Chondrocyte (in vitro differentiated cells): ENCODE measurements around the gene SUPV3L1. TPM values are rescaled to one million over a fixed set of nuclear protein-coding genes. Genes with fewer than 3 reads are reported as not detected.

ENCODE experiments used
- DNase-seq: peaks from one replicate; pipeline ENCODE4 v3.0.0; 2021; ENCODE audit warnings: mixed read lengths, low spot score
- H3K27ac Mint-ChIP-seq: one replicate; pipeline ENCODE4 v1.8.0; 2021; ENCODE audit warnings: mild to moderate bottlenecking, moderate library complexity, mixed read lengths; ENCODE audit not compliant: unreplicated experiment
- H3K27me3 Mint-ChIP-seq: 2 replicates; pipeline ENCODE4 v1.8.0; 2021; ENCODE audit warnings: low read depth, mixed read lengths
- H3K36me3 Mint-ChIP-seq: 2 replicates; pipeline ENCODE4 v1.8.0; 2021; ENCODE audit warnings: low read depth, mixed read lengths
- H3K4me1 Mint-ChIP-seq: 2 replicates; pipeline ENCODE4 v1.8.0; 2021; ENCODE audit warnings: low read depth, mild to moderate bottlenecking, mixed read lengths
- H3K4me3 Mint-ChIP-seq: one replicate; pipeline ENCODE4 v1.8.0; 2021; ENCODE audit warnings: mild to moderate bottlenecking, moderate library complexity, mixed read lengths; ENCODE audit not compliant: unreplicated experiment
- H3K9me3 Mint-ChIP-seq: 2 replicates; pipeline ENCODE4 v1.8.0; 2021; ENCODE audit warnings: low read depth, mixed read lengths
- CTCF ChIP-seq: fragments of 200-600 bp; sonication (generic); IDR thresholded peaks from 2 replicates; pipeline ENCODE4 v1.5.0; 2021; ENCODE audit warnings: antibody characterized with exemption, mild to moderate bottlenecking, moderate library complexity
- total RNA-seq: library from RNA; stranded (reverse); gene quantifications from 3 replicates; pipeline ENCODE4 v1.2.1, GENCODE V29; 2021

SUPV3L1 gene
- total RNA-seq, 1 donor from 2014 or later = 24.1 TPM

GRCh38 chr10:69217119-69217754, 37.2 kb downstream of the SUPV3L1 start:
- no peak for DNase-seq
- Mint-ChIP-seq H3K9me3 (peaks cover 6% of the 10 kb centered on the region), H3K27me3 (no peaks in the 10 kb centered on the region), H3K36me3 (no peaks in the 10 kb centered on the region), H3K4me1 (peaks cover 39% of the 10 kb centered on the region), H3K4me3 (no peak overlapping the region), H3K27ac (peak overlapping the region; percentile 82)
- TF ChIP-seq CTCF = no peak

- H3K4me1 Mint-ChIP-seq = peaks cover 36% of the 10 kb centered on the region
- H3K4me3 Mint-ChIP-seq = no peak overlapping the region
- H3K36me3 Mint-ChIP-seq = no peaks in the 10 kb centered on the region
- no peak for DNase-seq
- no peaks in the 10 kb centered on the region for H3K27me3 Mint-ChIP-seq
- H3K27ac Mint-ChIP-seq = no peak overlapping the region
- no peak for TF ChIP-seq CTCF
- peaks cover 6% of the 10 kb centered on the region for H3K9me3 Mint-ChIP-seq
These were observed 38.8 kb downstream of the SUPV3L1 start for GRCh38 chr10:69218831-69219230.

GRCh38 chr10:69220041-69220451, 40.0 kb downstream of the SUPV3L1 start, which contains the start of gene HKDC1:
HKDC1 (plus strand) TSS chr10:69220332; CDS start chr10:69220436, 104 bp downstream.
- Mint-ChIP-seq H3K27ac (peak within 1 kb of the TSS; percentile 75), H3K9me3 (no peaks in the 10 kb centered on the region), H3K4me3 (peak within 1 kb of the TSS; percentile 46), H3K27me3 (no peaks in the 10 kb centered on the region), H3K4me1 (peaks cover 36% of the 10 kb centered on the region), H3K36me3 (no peaks in the 10 kb centered on the region)
- no peak for DNase-seq
- TF ChIP-seq CTCF = no peak

- Mint-ChIP-seq H3K4me1 (peaks cover 34% of the 10 kb centered on the region), H3K4me3 (peak overlapping the region; percentile 46)
These were observed 40.5 kb downstream of the SUPV3L1 start for GRCh38 chr10:69220507-69220906.

More at GRCh38 chr10:69220507-69220906, 40.5 kb downstream of the SUPV3L1 start:
- DNase-seq = no peak
- Mint-ChIP-seq H3K27ac (peak overlapping the region; percentile 75), H3K9me3 (no peaks in the 10 kb centered on the region), H3K27me3 (no peaks in the 10 kb centered on the region), H3K36me3 (no peaks in the 10 kb centered on the region)
- TF ChIP-seq CTCF = no peak
